Endothelial cell of umbilical vein (primary cell): ENCODE results near the gene NUDCD3. TPM values are rescaled to one million over a fixed set of nuclear protein-coding genes. Genes with fewer than 3 reads are reported as not detected.

Source experiments
- BruUV-seq: library from RNA; stranded (reverse); fragments of 400-500 nt; replicated peaks from 2 replicates; lab custom pipeline; 2021; lab: Mats Ljungman, UMichigan
- CTCF ChIA-PET: fragments of 300-600, 350-600 bp; sonication (Branson Sonifier 250); formaldehyde crosslinking; loops from one replicate; lab custom pipeline; 2021; ENCODE audit warnings: antibody characterized with exemption, inconsistent platforms; lab: Charles Lee
- POLR2A ChIA-PET: fragments of 300-600, 350-600 bp; sonication (Branson Sonifier 250); formaldehyde crosslinking; loops from one replicate; lab custom pipeline; 2021; ENCODE audit warnings: antibody characterized with exemption, inconsistent platforms; lab: Charles Lee
- DNase-seq: peaks from one replicate; pipeline ENCODE4 v3.0.0-alpha.2; 2011; ENCODE audit warnings: low read depth, low spot score
- FAIRE-seq: peaks from 2 replicates; lab custom pipeline; 2011; peaks lifted over from hg19 to GRCh38; lab: Jason Lieb, UNC
- H2AFZ ChIP-seq: 2 replicates; pipeline ENCODE4 v1.6.0; 2012; ENCODE audit warnings: low read depth, low read length, control low read depth, inconsistent platforms
- H3K27ac ChIP-seq: 2 replicates; pipeline ENCODE4 v1.5.1; 2011; ENCODE audit warnings: low read depth, mild to moderate bottlenecking, control low read depth, low read length, moderate library complexity; ENCODE audit not compliant: insufficient read depth
- H3K27me3 ChIP-seq, 2 experiments: 2 replicates each; pipeline versions ENCODE4 v1.6.0 to v1.6.1; 2011; ENCODE audit warnings: low read length in 2 of 2, mixed read lengths in 1 of 2; ENCODE audit not compliant: control insufficient read depth in 2 of 2, insufficient read depth in 2 of 2
- H3K36me3 ChIP-seq, 2 experiments: 2 replicates in 1 of 2; 3 replicates in 1 of 2; pipeline ENCODE4 v1.5.1; 2011; ENCODE audit warnings: low read length in 2 of 2, mild to moderate bottlenecking in 1 of 2, moderate library complexity in 1 of 2; ENCODE audit not compliant: control insufficient read depth in 2 of 2, insufficient read depth in 2 of 2; ENCODE audit errors: extremely low read depth in 1 of 2
- H3K4me1 ChIP-seq: 3 replicates; pipeline ENCODE4 v1.5.1; 2011; ENCODE audit warnings: mild to moderate bottlenecking, low read length; ENCODE audit not compliant: control insufficient read depth, insufficient read depth; ENCODE audit errors: extremely low read depth
- H3K4me2 ChIP-seq: 2 replicates; pipeline ENCODE4 v1.6.1; 2011; ENCODE audit warnings: low read length, control low read depth, mixed read lengths; ENCODE audit not compliant: insufficient read depth
- H3K4me3 ChIP-seq, 3 experiments: fragments of 200-600 bp in 1 of 3; sonication (generic), shearing (Covaris generic) in 1 of 3; replicated peaks in 1 of 3; 2 replicates each; pipeline ENCODE4 v1.5.1; 2011 to 2016; ENCODE audit warnings: control low read depth in 3 of 3, low read length in 3 of 3, mild to moderate bottlenecking in 2 of 3, inconsistent platforms in 1 of 3, low read depth in 1 of 3, moderate library complexity in 1 of 3; ENCODE audit not compliant: insufficient read depth in 1 of 3
- H3K79me2 ChIP-seq: 2 replicates; pipeline ENCODE4 v1.6.0; 2012; ENCODE audit warnings: low read length, inconsistent platforms; ENCODE audit not compliant: control insufficient read depth, insufficient read depth
- H3K9ac ChIP-seq: replicated peaks from 2 replicates; pipeline ENCODE3; 2011; ENCODE audit warnings: low read length, control low read depth; ENCODE audit not compliant: insufficient read depth; ENCODE audit errors: extremely low read depth
- H3K9me1 ChIP-seq: replicated peaks from 3 replicates; pipeline ENCODE4 v1.6.0; 2011; ENCODE audit warnings: mild to moderate bottlenecking, low read length; ENCODE audit not compliant: control insufficient read depth, insufficient read depth; ENCODE audit errors: extremely low read depth
- H3K9me3 ChIP-seq: replicated peaks from 2 replicates; pipeline ENCODE4 v1.5.1; 2012; ENCODE audit warnings: low read length, inconsistent platforms; ENCODE audit not compliant: control insufficient read depth, insufficient read depth
- H4K20me1 ChIP-seq: replicated peaks from 2 replicates; pipeline ENCODE3; 2011; ENCODE audit warnings: mild to moderate bottlenecking, low read length; ENCODE audit not compliant: control insufficient read depth, insufficient read depth; ENCODE audit errors: extremely low read depth
- CTCF ChIP-seq, 2 donors: IDR thresholded peaks; 1 replicate in 1 of 2; 2 replicates in 1 of 2; pipeline ENCODE4 v1.5.1; 2011; ENCODE audit warnings: low read length in 2 of 2, mild to moderate bottlenecking in 2 of 2, moderate library complexity in 2 of 2, control low read depth in 1 of 2, inconsistent platforms in 1 of 2, low read depth in 1 of 2; ENCODE audit not compliant: insufficient read depth in 1 of 2; ENCODE audit errors: extremely low read depth in 1 of 2
- EZH2 ChIP-seq: IDR thresholded peaks from 2 replicates; pipeline ENCODE4 v1.6.1; 2012; ENCODE audit warnings: borderline replicate concordance, low read depth, mild to moderate bottlenecking, moderate library complexity, low read length, inconsistent platforms; ENCODE audit not compliant: severe bottlenecking
- FOS ChIP-seq: IDR thresholded peaks from 2 replicates; pipeline ENCODE4 v1.6.1; 2011; ENCODE audit warnings: mild to moderate bottlenecking, low read length, moderate library complexity, borderline replicate concordance; ENCODE audit not compliant: insufficient read depth
- MAX ChIP-seq: IDR thresholded peaks from 2 replicates; pipeline ENCODE4 v1.6.1; 2011; ENCODE audit not compliant: insufficient read depth, insufficient read length
- MYC ChIP-seq: IDR thresholded peaks from one replicate; pipeline ENCODE4 v1.6.1; 2011; ENCODE audit warnings: mild to moderate bottlenecking, low read depth, low read length
- POLR2AphosphoS5 ChIP-seq: IDR thresholded peaks from 2 replicates; pipeline ENCODE4 v1.6.1; 2012; ENCODE audit warnings: low read depth, mild to moderate bottlenecking, control low read depth, low read length, moderate library complexity; ENCODE audit not compliant: insufficient read depth
- dilution Hi-C: fragments of 300-500 bp; cut with MboI; formaldehyde crosslinking; loops from one replicate; pipeline ENCODE4 v1.15.0; 2019; ENCODE audit warnings: low sequenced_read_pairs; ENCODE audit not compliant: extremely low pct_ligation_motif_present
- intact Hi-C: fragments of 100-400 bp; cut with micrococcal nuclease; formaldehyde crosslinking; loops from one replicate; pipeline ENCODE4 v1.10.0; 2022
- polyA plus RNA-seq, 4 experiments: library from polyadenylated mRNA; depleted of rRNA in 3 of 4; stranded (reverse) in 3 of 4; unstranded in 1 of 4; fragments of >200 nt; gene quantifications; 2 replicates each; pipeline versions ENCODE4 v1.2.1 to v1.2.3, GENCODE V29; 2011 to 2012; ENCODE audit warnings: missing spikeins in 1 of 4
- total RNA-seq: library from RNA; stranded (reverse); gene quantifications from 2 replicates; pipeline ENCODE4 v1.2.3, GENCODE V29; 2021

Gene NUDCD3
- total and polyA plus RNA-seq, 2 donors (not counting 3 experiments of a cell fraction or from before 2014, with no cell fraction given), result 50.6 to 137 TPM

DNA sequence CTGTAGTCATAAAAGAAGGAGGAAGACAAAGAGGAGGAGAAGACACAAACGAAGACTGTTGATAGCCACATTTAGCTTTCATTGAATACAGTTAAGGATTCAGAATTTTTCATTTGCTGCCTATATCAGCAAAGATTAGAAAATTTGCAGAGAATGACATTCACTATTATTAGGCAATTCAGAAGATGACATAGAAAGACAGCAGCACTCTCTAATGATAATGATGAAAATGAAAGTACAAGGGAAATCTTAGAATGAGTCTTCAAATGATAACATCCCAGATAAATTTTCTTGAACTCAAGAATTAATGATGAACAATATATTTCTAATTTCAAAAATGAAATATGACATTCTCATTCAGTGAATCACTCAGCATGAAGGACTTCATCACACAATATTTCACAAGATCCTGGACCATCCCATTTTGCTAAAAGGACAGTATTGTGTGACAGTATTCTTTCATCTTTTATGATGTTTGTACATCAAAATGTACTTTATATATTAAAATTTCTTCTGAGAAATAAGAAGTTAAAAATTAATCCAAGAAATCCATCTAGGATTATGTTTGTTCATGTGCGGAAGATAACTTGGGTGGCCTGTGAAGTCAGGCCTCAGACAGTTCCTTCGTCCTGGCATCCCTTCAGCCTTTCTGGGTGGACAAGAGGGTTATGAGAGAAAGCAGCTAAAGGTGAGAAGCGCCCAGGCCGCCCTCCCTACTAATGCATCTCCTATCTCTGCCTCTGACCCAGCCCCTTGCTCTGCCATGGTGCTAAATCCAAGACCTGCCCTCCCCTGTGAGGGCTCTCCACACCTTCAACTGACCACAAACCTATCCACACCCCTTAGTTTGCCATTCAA, 117.7 kb downstream of the NUDCD3 start:
- Histone ChIP-seq H3K79me2 (no peaks in the 10 kb centered on the region), H3K9me1 (no peaks in the 10 kb centered on the region), H2AFZ (no peak overlapping the region), H3K4me1 (peaks cover 13% of the 10 kb centered on the region), H3K4me3 (no peak overlapping the region), H3K9ac (no peak overlapping the region), H3K27me3 (no peaks in the 10 kb centered on the region), H3K4me2 (no peak overlapping the region), H3K36me3 (no peaks in the 10 kb centered on the region), H3K27ac (no peak overlapping the region), H3K9me3 (no peaks in the 10 kb centered on the region), H4K20me1 (no peaks in the 10 kb centered on the region)
- no TSS peak for BruUV-seq
- TF ChIP-seq MAX (no peak), MYC (no peak), CTCF (IDR thresholded peaks at IDR 0.05; ENCODE audit: extremely low read depth in 1 of 2, insufficient read depth in 1 of 2, low read depth in 1 of 2, low read length in 2 of 2) (no peak), EZH2 (no peak), FOS (no peak), POLR2AphosphoS5 (no peak)
- POLR2A ChIA-PET, result no interaction called here
- DNase-seq (no peak), FAIRE-seq (no peak)
- intact Hi-C loops, result no loop called here
- dilution Hi-C loops, result no loop called here
- CTCF ChIA-PET, result interaction anchor here (0.8 to 1.0 kb wide), 2 partner anchors 25 to 132 kb away, joined by 3 read pairs; no protein-coding TSS in a partner anchor
